Measurements from ENCODE around the gene KCNMB3.

The KCNMB3 gene

DNA sequence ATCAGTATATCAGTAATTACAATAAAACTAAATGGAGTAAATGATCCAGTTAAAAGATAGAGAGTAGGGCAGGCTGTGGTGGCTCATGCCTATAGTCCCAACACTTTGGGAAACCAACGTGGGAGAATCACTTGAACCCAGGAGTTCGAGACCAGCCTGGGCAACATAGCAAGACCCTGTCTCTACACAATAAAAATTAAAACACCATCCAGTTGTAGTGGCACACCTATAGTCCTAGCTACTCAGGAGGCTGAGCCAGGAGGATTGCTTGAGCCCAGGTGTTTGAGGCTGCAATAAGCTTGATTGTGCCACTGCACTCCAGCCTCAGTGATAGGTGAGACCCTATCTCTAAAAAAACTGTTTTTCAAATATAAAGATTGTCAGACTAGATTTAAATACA lies 5.9 kb upstream of the KCNMB3 start:
- no peak overlapping the region for H3K4me3 ChIP-seq (ENCODE audit: low read depth, low read length)
- no peaks in the 10 kb centered on the region for H3K9me3 ChIP-seq (ENCODE audit: control insufficient read depth, insufficient read depth, low read depth, low read length)
- ChIA-PET POLR2A (no interaction called here), CTCF (no interaction called here)
- TF ChIP-seq ZNF571 (tag by site-specific recombination; IDR thresholded peaks at IDR 0.05) = no peak
- TF ChIP-seq ZNF561 (tag by site-specific recombination; IDR thresholded peaks at IDR 0.05; ENCODE audit: borderline replicate concordance) = no peak
- TF ChIP-seq EGR2 (tag by site-specific recombination; IDR thresholded peaks at IDR 0.05; ENCODE audit: low read depth) = no peak
- TF ChIP-seq, protein P1, sequence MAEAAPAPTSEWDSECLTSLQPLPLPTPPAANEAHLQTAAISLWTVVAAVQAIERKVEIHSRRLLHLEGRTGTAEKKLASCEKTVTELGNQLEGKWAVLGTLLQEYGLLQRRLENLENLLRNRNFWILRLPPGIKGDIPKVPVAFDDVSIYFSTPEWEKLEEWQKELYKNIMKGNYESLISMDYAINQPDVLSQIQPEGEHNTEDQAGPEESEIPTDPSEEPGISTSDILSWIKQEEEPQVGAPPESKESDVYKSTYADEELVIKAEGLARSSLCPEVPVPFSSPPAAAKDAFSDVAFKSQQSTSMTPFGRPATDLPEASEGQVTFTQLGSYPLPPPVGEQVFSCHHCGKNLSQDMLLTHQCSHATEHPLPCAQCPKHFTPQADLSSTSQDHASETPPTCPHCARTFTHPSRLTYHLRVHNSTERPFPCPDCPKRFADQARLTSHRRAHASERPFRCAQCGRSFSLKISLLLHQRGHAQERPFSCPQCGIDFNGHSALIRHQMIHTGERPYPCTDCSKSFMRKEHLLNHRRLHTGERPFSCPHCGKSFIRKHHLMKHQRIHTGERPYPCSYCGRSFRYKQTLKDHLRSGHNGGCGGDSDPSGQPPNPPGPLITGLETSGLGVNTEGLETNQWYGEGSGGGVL (tag by site-specific recombination; IDR thresholded peaks at IDR 0.05) = no peak
- TF ChIP-seq, protein P2, sequence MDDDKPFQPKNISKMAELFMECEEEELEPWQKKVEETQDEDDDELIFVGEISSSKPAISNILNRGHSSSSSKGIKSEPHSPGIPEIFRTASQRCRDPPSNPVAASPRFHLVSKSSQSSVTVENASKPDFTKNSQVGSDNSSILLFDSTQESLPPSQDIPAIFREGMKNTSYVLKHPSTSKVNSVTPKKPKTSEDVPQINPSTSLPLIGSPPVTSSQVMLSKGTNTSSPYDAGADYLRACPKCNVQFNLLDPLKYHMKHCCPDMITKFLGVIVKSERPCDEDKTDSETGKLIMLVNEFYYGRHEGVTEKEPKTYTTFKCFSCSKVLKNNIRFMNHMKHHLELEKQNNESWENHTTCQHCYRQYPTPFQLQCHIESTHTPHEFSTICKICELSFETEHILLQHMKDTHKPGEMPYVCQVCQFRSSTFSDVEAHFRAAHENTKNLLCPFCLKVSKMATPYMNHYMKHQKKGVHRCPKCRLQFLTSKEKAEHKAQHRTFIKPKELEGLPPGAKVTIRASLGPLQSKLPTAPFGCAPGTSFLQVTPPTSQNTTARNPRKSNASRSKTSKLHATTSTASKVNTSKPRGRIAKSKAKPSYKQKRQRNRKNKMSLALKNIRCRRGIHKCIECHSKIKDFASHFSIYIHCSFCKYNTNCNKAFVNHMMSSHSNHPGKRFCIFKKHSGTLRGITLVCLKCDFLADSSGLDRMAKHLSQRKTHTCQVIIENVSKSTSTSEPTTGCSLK (tag by site-specific recombination; IDR thresholded peaks at IDR 0.05) = no peak
- TF ChIP-seq ZNF776 (tag by site-specific recombination; IDR thresholded peaks at IDR 0.05; ENCODE audit: borderline replicate concordance) = no peak
- no peak overlapping the region for H3K27ac ChIP-seq (ENCODE audit: extremely low read depth, low read depth, low read length)
- no peaks in the 10 kb centered on the region for H3K36me3 ChIP-seq (ENCODE audit: control insufficient read depth in 2 of 2, insufficient read depth in 1 of 2, low read length in 2 of 2)
- no peaks in the 10 kb centered on the region for H3K4me1 ChIP-seq (ENCODE audit: control insufficient read depth, insufficient read depth, low read length)

DNA sequence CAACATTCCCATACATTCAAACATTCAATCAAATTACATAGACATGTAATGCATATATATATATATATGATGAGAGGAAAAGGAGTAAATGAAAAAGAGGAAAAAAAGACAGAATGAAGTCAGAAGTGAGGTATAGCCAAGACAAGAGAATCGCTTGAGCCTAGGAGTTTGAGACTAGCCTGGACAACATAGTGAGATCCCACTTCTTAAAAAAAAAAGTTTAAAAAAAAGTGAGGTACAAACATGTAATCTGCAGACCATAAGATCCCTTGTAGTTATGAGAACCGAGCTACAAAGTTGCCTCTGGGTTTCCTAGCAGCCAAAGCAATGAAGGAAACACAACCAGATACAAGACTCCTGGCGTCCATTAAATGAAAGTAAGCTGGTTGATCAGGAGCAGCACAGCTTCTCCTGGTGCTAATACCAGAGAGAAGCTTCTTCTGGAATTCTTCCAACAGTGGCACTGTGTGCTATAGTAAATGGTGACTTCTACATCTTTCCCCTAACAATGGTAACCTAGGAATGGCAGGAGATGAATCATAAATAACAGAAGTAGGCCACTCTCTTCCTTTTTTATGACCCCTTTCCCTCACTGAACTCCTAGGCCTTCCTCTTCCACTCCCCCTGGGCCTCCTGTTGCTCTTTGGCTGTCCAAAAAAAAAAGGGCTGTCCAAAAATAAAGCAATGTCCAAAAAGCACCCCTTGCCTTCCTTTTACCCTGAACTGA lies 3.5 kb downstream of the KCNMB3 start:
- Histone ChIP-seq H3K4me1 (ENCODE audit: control insufficient read depth, insufficient read depth, low read length) (no peaks in the 10 kb centered on the region), H3K4me3 (ENCODE audit: low read depth, low read length) (no peak overlapping the region), H3K9me3 (ENCODE audit: control insufficient read depth, insufficient read depth, low read depth, low read length) (no peaks in the 10 kb centered on the region), H3K36me3 (ENCODE audit: control insufficient read depth in 2 of 2, insufficient read depth in 1 of 2, low read length in 2 of 2) (peaks cover 0 to 25% of the 10 kb centered on the region in 2 experiments; a peak in 1 of 3 replicates), H3K27ac (ENCODE audit: extremely low read depth, low read depth, low read length) (no peak overlapping the region)
- ChIA-PET CTCF (no interaction called here), POLR2A (no interaction called here)
- TF ChIP-seq ZNF510 (tag by site-specific recombination; IDR thresholded peaks at IDR 0.05; ENCODE audit: insufficient replicate concordance) (no peak), ZNF473 (tag by site-specific recombination; IDR thresholded peaks at IDR 0.05) (no peak), ZNF292 (tag by site-specific recombination; IDR thresholded peaks at IDR 0.05; ENCODE audit: borderline replicate concordance, low read depth) (no peak), ZNF548 (tag by site-specific recombination; IDR thresholded peaks at IDR 0.05) (no peak), ZBTB20 (tag by site-specific recombination; IDR thresholded peaks at IDR 0.05) (no peak), ZNF23 (tag by site-specific recombination; IDR thresholded peaks at IDR 0.05; ENCODE audit: borderline replicate concordance) (no peak), EGR2 (tag by site-specific recombination; IDR thresholded peaks at IDR 0.05; ENCODE audit: low read depth) (no peak), ZNF501 (tag by site-specific recombination; IDR thresholded peaks at IDR 0.05) (no peak), ZNF701 (tag by site-specific recombination; IDR thresholded peaks at IDR 0.05) (no peak), ZNF335 (tag by site-specific recombination; conservative IDR thresholded peaks at IDR 0.05) (no peak), KLF10 (tag by site-specific recombination; IDR thresholded peaks at IDR 0.05) (no peak), ZNF76 (tag by site-specific recombination; IDR thresholded peaks at IDR 0.05; ENCODE audit: borderline replicate concordance, low read depth) (no peak), REPIN1 (tag by site-specific recombination; IDR thresholded peaks at IDR 0.05; ENCODE audit: low read depth) (no peak), ZNF560 (tag by site-specific recombination; IDR thresholded peaks at IDR 0.05; ENCODE audit: borderline replicate concordance) (no peak), ZNF654 (tag by site-specific recombination; IDR thresholded peaks at IDR 0.05; ENCODE audit: low read depth) (no peak)
- TF ChIP-seq, protein P3, sequence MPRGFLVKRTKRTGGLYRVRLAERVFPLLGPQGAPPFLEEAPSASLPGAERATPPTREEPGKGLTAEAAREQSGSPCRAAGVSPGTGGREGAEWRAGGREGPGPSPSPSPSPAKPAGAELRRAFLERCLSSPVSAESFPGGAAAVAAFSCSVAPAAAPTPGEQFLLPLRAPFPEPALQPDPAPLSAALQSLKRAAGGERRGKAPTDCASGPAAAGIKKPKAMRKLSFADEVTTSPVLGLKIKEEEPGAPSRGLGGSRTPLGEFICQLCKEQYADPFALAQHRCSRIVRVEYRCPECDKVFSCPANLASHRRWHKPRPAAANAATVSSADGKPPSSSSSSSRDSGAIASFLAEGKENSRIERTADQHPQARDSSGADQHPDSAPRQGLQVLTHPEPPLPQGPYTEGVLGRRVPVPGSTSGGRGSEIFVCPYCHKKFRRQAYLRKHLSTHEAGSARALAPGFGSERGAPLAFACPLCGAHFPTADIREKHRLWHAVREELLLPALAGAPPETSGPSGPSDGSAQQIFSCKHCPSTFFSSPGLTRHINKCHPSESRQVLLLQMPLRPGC (tag by site-specific recombination; IDR thresholded peaks at IDR 0.05) = no peak
- TF ChIP-seq, protein P4, sequence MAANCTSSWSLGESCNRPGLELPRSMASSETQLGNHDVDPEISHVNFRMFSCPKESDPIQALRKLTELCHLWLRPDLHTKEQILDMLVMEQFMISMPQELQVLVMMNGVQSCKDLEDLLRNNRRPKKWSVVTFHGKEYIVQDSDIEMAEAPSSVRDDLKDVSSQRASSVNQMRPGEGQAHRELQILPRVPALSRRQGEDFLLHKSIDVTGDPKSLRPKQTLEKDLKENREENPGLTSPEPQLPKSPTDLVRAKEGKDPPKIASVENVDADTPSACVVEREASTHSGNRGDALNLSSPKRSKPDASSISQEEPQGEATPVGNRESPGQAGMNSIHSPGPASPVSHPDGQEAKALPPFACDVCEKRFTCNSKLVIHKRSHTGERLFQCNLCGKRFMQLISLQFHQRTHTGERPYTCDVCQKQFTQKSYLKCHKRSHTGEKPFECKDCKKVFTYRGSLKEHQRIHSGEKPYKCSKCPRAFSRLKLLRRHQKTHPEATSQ (tag by site-specific recombination; IDR thresholded peaks at IDR 0.05) = no peak
